ENCODE results near the gene SUGCT. TPM values are rescaled to one million over a fixed set of nuclear protein-coding genes. Genes with fewer than 3 reads are reported as not detected.

Gene SUGCT
- total and polyA plus RNA-seq, 2 of the 13 experiments (the other 11 are each of a cell fraction or from before 2014, with no cell fraction given) = 10.1 to 22.2 TPM

DNA sequence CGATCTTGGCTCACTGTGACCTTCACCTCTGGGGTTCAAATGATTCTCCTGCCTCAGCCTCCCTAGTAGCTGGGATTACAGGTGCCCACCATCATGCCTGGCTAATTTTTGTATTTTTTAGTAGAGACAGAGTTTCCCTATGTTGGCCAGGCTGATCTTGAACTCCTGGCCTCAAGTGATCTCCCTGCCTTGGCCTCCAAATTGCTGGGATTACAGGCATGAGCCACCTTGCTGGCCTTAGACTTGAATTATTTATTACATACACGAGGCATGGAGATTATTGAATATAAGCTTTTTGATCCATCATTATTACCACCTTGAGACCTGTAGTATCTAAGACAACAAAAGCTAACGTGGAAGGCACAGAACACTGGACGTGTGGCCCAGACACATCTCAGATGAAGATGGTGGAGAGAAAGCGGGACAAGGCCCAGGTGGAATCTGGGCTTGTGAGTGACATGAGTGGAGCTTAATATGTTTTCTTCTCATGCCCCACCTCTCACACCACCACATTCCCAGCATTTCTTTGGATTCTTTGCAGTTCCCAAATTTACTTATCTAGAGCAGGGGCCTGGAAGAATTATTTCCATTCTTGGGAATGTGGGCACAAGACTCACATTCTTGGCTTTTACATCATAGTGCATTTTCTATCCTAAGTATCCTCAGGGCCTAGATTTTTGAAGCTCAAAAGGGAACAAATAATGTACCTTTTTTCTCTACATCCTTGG, 76.6 kb downstream of the SUGCT start:
- Histone ChIP-seq H4K20me1 (ENCODE audit: insufficient read depth, low read length) (no peaks in the 10 kb centered on the region), H3K27me3 (ENCODE audit: control insufficient read depth in 1 of 2, insufficient read depth in 2 of 2, low read length in 2 of 2) (no peaks in the 10 kb centered on the region), H3K4me3 (replicated peaks in 1 of 3; ENCODE audit: insufficient read depth in 1 of 3, low read depth in 2 of 3, low read length in 3 of 3) (no peak overlapping the region), H3K4me1 (ENCODE audit: insufficient read depth, low read length) (no peaks in the 10 kb centered on the region), H3K9ac (ENCODE audit: insufficient read depth, low read depth, low read length) (no peak overlapping the region), H3K4me2 (ENCODE audit: low read depth, low read length) (no peak overlapping the region), H3K79me2 (ENCODE audit: insufficient read depth, low read length) (no peaks in the 10 kb centered on the region), H3K27ac (ENCODE audit: extremely low read length, insufficient read depth, low read length) (no peak overlapping the region), H3K36me3 (replicated peaks in 1 of 2; ENCODE audit: control insufficient read depth in 1 of 2, insufficient read depth in 2 of 2, low read length in 2 of 2) (no peaks in the 10 kb centered on the region), H2AFZ (ENCODE audit: low read length) (no peak overlapping the region), H3K9me3 (ENCODE audit: low read length) (no peaks in the 10 kb centered on the region)
- intact Hi-C loops (cut with micrococcal nuclease; ENCODE audit: unreplicated experiment) = no loop called here
- no peak for ATAC-seq
- CTCF ChIA-PET (ENCODE audit: low intra/inter-chr PET ratio, low total read pairs) = no interaction called here
- BruUV-seq (replicated peaks) = no TSS peak
- POLR2A ChIA-PET = no interaction called here
- FAIRE-seq = peak; percentile 91
- no peak for DNase-seq (ENCODE audit: low spot score)
- 93% methylated on average over 5 of the region's 5 CpGs for WGBS (ENCODE audit: low lambda C conversion rate)
- in situ Hi-C loops (cut with HindIII; ENCODE audit: extremely low pct_ligation_motif_present, low pct_unique_long_range_greater_than_20kb) = no loop called here
- TF ChIP-seq, protein P1, sequence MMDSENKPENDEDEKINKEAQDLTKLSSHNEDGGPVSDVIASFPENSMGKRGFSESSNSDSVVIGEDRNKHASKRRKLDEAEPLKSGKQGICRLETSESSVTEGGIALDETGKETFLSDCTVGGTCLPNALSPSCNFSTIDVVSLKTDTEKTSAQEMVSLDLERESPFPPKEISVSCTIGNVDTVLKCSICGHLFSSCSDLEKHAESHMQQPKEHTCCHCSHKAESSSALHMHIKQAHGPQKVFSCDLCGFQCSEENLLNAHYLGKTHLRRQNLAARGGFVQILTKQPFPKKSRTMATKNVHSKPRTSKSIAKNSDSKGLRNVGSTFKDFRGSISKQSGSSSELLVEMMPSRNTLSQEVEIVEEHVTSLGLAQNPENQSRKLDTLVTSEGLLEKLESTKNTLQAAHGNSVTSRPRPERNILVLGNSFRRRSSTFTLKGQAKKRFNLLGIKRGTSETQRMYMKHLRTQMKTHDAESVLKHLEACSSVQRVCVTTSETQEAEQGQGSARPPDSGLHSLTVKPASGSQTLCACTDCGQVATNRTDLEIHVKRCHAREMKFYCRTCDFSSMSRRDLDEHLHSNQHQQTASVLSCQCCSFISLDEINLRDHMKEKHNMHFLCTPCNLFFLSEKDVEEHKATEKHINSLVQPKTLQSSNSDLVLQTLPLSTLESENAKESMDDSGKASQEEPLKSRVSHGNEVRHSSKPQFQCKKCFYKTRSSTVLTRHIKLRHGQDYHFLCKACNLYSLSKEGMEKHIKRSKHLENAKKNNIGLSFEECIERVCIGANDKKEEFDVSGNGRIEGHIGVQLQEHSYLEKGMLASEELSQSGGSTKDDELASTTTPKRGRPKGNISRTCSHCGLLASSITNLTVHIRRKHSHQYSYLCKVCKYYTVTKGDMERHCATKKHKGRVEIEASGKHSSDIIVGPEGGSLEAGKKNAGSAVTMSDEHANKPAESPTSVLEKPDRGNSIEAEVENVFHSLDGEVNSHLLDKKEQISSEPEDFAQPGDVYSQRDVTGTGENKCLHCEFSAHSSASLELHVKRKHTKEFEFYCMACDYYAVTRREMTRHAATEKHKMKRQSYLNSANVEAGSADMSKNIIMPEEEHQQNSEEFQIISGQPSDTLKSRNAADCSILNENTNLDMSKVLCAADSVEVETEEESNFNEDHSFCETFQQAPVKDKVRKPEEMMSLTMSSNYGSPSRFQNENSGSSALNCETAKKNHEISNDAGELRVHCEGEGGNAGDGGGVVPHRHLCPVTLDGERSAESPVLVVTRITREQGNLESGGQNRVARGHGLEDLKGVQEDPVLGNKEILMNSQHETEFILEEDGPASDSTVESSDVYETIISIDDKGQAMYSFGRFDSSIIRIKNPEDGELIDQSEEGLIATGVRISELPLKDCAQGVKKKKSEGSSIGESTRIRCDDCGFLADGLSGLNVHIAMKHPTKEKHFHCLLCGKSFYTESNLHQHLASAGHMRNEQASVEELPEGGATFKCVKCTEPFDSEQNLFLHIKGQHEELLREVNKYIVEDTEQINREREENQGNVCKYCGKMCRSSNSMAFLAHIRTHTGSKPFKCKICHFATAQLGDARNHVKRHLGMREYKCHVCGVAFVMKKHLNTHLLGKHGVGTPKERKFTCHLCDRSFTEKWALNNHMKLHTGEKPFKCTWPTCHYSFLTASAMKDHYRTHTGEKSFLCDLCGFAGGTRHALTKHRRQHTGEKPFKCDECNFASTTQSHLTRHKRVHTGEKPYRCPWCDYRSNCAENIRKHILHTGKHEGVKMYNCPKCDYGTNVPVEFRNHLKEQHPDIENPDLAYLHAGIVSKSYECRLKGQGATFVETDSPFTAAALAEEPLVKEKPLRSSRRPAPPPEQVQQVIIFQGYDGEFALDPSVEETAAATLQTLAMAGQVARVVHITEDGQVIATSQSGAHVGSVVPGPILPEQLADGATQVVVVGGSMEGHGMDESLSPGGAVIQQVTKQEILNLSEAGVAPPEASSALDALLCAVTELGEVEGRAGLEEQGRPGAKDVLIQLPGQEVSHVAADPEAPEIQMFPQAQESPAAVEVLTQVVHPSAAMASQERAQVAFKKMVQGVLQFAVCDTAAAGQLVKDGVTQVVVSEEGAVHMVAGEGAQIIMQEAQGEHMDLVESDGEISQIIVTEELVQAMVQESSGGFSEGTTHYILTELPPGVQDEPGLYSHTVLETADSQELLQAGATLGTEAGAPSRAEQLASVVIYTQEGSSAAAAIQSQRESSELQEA (CRISPR knock-in tag; IDR thresholded peaks at IDR 0.05; ENCODE audit: not compliant biosample characterization) = no peak
- TF ChIP-seq RXRA (CRISPR knock-in tag; IDR thresholded peaks at IDR 0.05) (no peak), SIN3A (IDR thresholded peaks at IDR 0.05; ENCODE audit: borderline replicate concordance, low read depth, low read length) (no peak), CC2D1A (CRISPR knock-in tag; IDR thresholded peaks at IDR 0.05) (no peak), FOXP1 (IDR thresholded peaks at IDR 0.05) (no peak), FOXP1 (CRISPR knock-in tag; IDR thresholded peaks at IDR 0.05) (no peak), XRCC5 (optimal IDR thresholded peaks at IDR 0.05; ENCODE audit: low read length) (no peak), GTF2F1 (IDR thresholded peaks at IDR 0.05; ENCODE audit: low read length) (no peak)
- TF ChIP-seq, protein P2, sequence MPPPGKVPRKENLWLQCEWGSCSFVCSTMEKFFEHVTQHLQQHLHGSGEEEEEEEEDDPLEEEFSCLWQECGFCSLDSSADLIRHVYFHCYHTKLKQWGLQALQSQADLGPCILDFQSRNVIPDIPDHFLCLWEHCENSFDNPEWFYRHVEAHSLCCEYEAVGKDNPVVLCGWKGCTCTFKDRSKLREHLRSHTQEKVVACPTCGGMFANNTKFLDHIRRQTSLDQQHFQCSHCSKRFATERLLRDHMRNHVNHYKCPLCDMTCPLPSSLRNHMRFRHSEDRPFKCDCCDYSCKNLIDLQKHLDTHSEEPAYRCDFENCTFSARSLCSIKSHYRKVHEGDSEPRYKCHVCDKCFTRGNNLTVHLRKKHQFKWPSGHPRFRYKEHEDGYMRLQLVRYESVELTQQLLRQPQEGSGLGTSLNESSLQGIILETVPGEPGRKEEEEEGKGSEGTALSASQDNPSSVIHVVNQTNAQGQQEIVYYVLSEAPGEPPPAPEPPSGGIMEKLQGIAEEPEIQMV (CRISPR knock-in tag; IDR thresholded peaks at IDR 0.05; ENCODE audit: low read depth) = no peak
- TF ChIP-seq, protein P3, sequence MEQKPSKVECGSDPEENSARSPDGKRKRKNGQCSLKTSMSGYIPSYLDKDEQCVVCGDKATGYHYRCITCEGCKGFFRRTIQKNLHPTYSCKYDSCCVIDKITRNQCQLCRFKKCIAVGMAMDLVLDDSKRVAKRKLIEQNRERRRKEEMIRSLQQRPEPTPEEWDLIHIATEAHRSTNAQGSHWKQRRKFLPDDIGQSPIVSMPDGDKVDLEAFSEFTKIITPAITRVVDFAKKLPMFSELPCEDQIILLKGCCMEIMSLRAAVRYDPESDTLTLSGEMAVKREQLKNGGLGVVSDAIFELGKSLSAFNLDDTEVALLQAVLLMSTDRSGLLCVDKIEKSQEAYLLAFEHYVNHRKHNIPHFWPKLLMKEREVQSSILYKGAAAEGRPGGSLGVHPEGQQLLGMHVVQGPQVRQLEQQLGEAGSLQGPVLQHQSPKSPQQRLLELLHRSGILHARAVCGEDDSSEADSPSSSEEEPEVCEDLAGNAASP (CRISPR knock-in tag; IDR thresholded peaks at IDR 0.05; ENCODE audit: borderline replicate concordance) = no peak
- TF ChIP-seq, protein P4, sequence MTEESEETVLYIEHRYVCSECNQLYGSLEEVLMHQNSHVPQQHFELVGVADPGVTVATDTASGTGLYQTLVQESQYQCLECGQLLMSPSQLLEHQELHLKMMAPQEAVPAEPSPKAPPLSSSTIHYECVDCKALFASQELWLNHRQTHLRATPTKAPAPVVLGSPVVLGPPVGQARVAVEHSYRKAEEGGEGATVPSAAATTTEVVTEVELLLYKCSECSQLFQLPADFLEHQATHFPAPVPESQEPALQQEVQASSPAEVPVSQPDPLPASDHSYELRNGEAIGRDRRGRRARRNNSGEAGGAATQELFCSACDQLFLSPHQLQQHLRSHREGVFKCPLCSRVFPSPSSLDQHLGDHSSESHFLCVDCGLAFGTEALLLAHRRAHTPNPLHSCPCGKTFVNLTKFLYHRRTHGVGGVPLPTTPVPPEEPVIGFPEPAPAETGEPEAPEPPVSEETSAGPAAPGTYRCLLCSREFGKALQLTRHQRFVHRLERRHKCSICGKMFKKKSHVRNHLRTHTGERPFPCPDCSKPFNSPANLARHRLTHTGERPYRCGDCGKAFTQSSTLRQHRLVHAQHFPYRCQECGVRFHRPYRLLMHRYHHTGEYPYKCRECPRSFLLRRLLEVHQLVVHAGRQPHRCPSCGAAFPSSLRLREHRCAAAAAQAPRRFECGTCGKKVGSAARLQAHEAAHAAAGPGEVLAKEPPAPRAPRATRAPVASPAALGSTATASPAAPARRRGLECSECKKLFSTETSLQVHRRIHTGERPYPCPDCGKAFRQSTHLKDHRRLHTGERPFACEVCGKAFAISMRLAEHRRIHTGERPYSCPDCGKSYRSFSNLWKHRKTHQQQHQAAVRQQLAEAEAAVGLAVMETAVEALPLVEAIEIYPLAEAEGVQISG (CRISPR knock-in tag; IDR thresholded peaks at IDR 0.05) = no peak
